ENCODE measurements around the gene TBC1D30. TPM values are rescaled to one million over a fixed set of nuclear protein-coding genes. Genes with fewer than 3 reads are reported as not detected.
A peak's percentile ranks its signal among the peaks of the same experiment; 100 is the strongest.

TBC1D30 gene
- total RNA-seq, 1 experiment from 2014 or later = 8.6 TPM

GRCh38 chr12:64835901-64836300 is 11.5 kb downstream of the TBC1D30 start:
- ChIA-PET POLR2A (ENCODE audit: unreplicated experiment) (no interaction called here), CTCF (no interaction called here)
- H3K9me3 ChIP-seq (ENCODE audit: insufficient read depth, low read depth) = peaks cover 4% of the 10 kb centered on the region
- TF ChIP-seq EZH2 (IDR thresholded peaks at IDR 0.05; ENCODE audit: low read depth) = no peak
- TF ChIP-seq CTCF (conservative IDR thresholded peaks at IDR 0.05) = no peak
- no peak overlapping the region for H2AFZ ChIP-seq
- no peak overlapping the region for H3K4me3 ChIP-seq
- peaks cover 22% of the 10 kb centered on the region for H3K36me3 ChIP-seq (ENCODE audit: low read depth)
- intact Hi-C loops (cut with micrococcal nuclease; ENCODE audit: unreplicated experiment) = no loop called here
- H4K20me1 ChIP-seq (ENCODE audit: insufficient read depth) = no peaks in the 10 kb centered on the region
- BruUV-seq (replicated peaks) = no TSS peak
- no peak for DNase-seq
- no peak overlapping the region for H3K27ac ChIP-seq
- H3K27me3 ChIP-seq (ENCODE audit: insufficient read depth, low read depth) = no peaks in the 10 kb centered on the region
- no peak overlapping the region for H3K4me2 ChIP-seq
- H3K79me2 ChIP-seq (ENCODE audit: low read depth) = no peaks in the 10 kb centered on the region
- no peaks in the 10 kb centered on the region for H3F3A ChIP-seq (ENCODE audit: insufficient read depth, low read depth)
- 0 out of 2 replicates have a peak, but pooled peaks cover 7% of the 10 kb centered on the region for H3K4me1 ChIP-seq (replicated peaks; ENCODE audit: insufficient read depth)
- no peaks in the 10 kb centered on the region for H3K9me2 ChIP-seq (ENCODE audit: insufficient read depth)

- intact Hi-C loops (cut with micrococcal nuclease; ENCODE audit: unreplicated experiment) = no loop called here
- ChIA-PET POLR2A (ENCODE audit: unreplicated experiment) (no interaction called here), CTCF (interaction anchor here (0.6 kb wide), 1 partner anchor 26 kb away, joined by 3 read pairs; no protein-coding TSS in a partner anchor)
These were observed 12.4 kb downstream of the TBC1D30 start for GRCh38 chr12:64836856-64837255.

GRCh38 chr12:64837427-64837826 is 13.0 kb downstream of the TBC1D30 start:
- intact Hi-C loops (cut with micrococcal nuclease; ENCODE audit: unreplicated experiment) = no loop called here
- Histone ChIP-seq H3F3A (ENCODE audit: insufficient read depth, low read depth) (no peaks in the 10 kb centered on the region), H2AFZ (no peak overlapping the region), H3K79me2 (ENCODE audit: low read depth) (no peaks in the 10 kb centered on the region), H3K4me3 (no peak overlapping the region), H3K36me3 (ENCODE audit: low read depth) (peaks cover 17% of the 10 kb centered on the region), H3K4me1 (replicated peaks; ENCODE audit: insufficient read depth) (0 out of 2 replicates have a peak, but pooled peaks cover 7% of the 10 kb centered on the region), H3K9me3 (ENCODE audit: insufficient read depth, low read depth) (no peaks in the 10 kb centered on the region; the same call in 1 of the 2 replicates), H3K27me3 (ENCODE audit: insufficient read depth, low read depth) (no peaks in the 10 kb centered on the region), H4K20me1 (ENCODE audit: insufficient read depth) (no peaks in the 10 kb centered on the region), H3K4me2 (no peak overlapping the region), H3K9me2 (ENCODE audit: insufficient read depth) (no peaks in the 10 kb centered on the region), H3K27ac (no peak overlapping the region)
- CTCF ChIA-PET = interaction anchor here (0.6 kb wide), 1 partner anchor 27 kb away, joined by 3 read pairs; no protein-coding TSS in a partner anchor
- no peak for TF ChIP-seq EZH2 (IDR thresholded peaks at IDR 0.05; ENCODE audit: low read depth)
- TF ChIP-seq CTCF (conservative IDR thresholded peaks at IDR 0.05) = no peak
- BruUV-seq (replicated peaks) = no TSS peak
- DNase-seq = no peak
- POLR2A ChIA-PET (ENCODE audit: unreplicated experiment) = no interaction called here

More at GRCh38 chr12:64836856-64837255, 12.4 kb downstream of the TBC1D30 start:
- 0 out of 2 replicates have a peak, but pooled peaks cover 7% of the 10 kb centered on the region for H3K4me1 ChIP-seq (replicated peaks; ENCODE audit: insufficient read depth)
- no peaks in the 10 kb centered on the region for H4K20me1 ChIP-seq (ENCODE audit: insufficient read depth)
- BruUV-seq (replicated peaks) = no TSS peak
- H2AFZ ChIP-seq = no peak overlapping the region
- no peak overlapping the region for H3K4me2 ChIP-seq
- no peaks in the 10 kb centered on the region for H3K27me3 ChIP-seq (ENCODE audit: insufficient read depth, low read depth)
- H3K9me3 ChIP-seq (ENCODE audit: insufficient read depth, low read depth) = no peaks in the 10 kb centered on the region; the same call in 1 of the 2 replicates
- TF ChIP-seq EZH2 (IDR thresholded peaks at IDR 0.05; ENCODE audit: low read depth) (no peak), CTCF (conservative IDR thresholded peaks at IDR 0.05) (no peak)
- DNase-seq = peak in 1 of 2 experiments; percentile 70
- no peaks in the 10 kb centered on the region for H3K79me2 ChIP-seq (ENCODE audit: low read depth)
- no peaks in the 10 kb centered on the region for H3K9me2 ChIP-seq (ENCODE audit: insufficient read depth)
- H3K36me3 ChIP-seq (ENCODE audit: low read depth) = peaks cover 22% of the 10 kb centered on the region
- H3K27ac ChIP-seq = no peak overlapping the region
- no peaks in the 10 kb centered on the region for H3F3A ChIP-seq (ENCODE audit: insufficient read depth, low read depth)
- H3K4me3 ChIP-seq = no peak overlapping the region

Measured in PC-9 (cell line).